OCI-LY1 (cell line): ENCODE data around the gene TBC1D10A.

Experiments
- CTCF ChIP-seq: fragments of 200-600 bp; sonication (generic), shearing (Covaris generic); IDR thresholded peaks from 2 replicates; pipeline ENCODE4 v1.5.1; 2017; ENCODE audit warnings: mild to moderate bottlenecking, antibody characterized with exemption, low read length, moderate library complexity, mixed read lengths
- EZH2 ChIP-seq: fragments of 200-600 bp; sonication (generic), shearing (Covaris generic); IDR thresholded peaks from 2 replicates; pipeline ENCODE4 v1.8.0; 2017; ENCODE audit warnings: borderline replicate concordance, mixed run types, mild to moderate bottlenecking, antibody characterized with exemption, low read length, moderate library complexity, mixed read lengths

DNA sequence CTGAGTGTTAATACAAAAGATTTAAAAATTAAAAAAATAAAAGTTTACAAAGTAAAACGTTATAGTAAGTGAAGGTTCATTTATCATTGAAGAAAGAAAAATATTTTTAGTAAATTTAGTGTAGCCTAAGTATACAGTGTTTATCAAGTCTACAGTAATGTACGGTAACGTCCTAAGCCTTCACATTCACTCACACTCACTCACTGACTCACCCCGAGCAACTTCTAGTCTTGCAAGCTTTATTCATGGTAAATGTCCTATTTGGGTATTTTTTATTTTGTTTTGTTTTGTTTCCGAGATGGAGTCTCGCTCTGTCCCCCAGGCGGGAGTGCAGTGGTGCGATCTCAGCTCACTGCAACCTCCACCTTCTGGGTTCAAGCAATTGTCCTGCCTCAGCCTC is 46.2 kb downstream of the TBC1D10A start:
- TF ChIP-seq CTCF (no peak), EZH2 (no peak)
